ENCODE measurements around the gene RNF43. TPM values are rescaled to one million over a fixed set of nuclear protein-coding genes. Genes with fewer than 3 reads are reported as not detected.

RNF43 gene
- total and polyA plus RNA-seq, 2 of the 13 experiments (the other 11 are each of a cell fraction or from before 2014, with no cell fraction given) = 31.0 to 53.4 TPM

- TF ChIP-seq MAFG (CRISPR knock-in tag; IDR thresholded peaks at IDR 0.05) = no peak
- TF ChIP-seq TOPORS (CRISPR knock-in tag; IDR thresholded peaks at IDR 0.05) = no peak
- TF ChIP-seq CSRNP1 (CRISPR knock-in tag; IDR thresholded peaks at IDR 0.05) = no peak; the same call in 1 of the 2 replicates
- TF ChIP-seq ZC3H13 (CRISPR knock-in tag; IDR thresholded peaks at IDR 0.05) = peak; percentile 47; the same call in 1 of the 2 replicates
- peak; percentile 28; the same call in 1 of the 2 replicates for TF ChIP-seq POLR2AphosphoS5 (IDR thresholded peaks at IDR 0.05; ENCODE audit: low read depth, low read length)
- peak; percentile 76; the same call in 1 of the 2 replicates for TF ChIP-seq ZNF768 (CRISPR knock-in tag; IDR thresholded peaks at IDR 0.05)
- TF ChIP-seq MIXL1 (CRISPR knock-in tag; IDR thresholded peaks at IDR 0.05) = no peak
- TF ChIP-seq ZNF512B (CRISPR knock-in tag; IDR thresholded peaks at IDR 0.05; ENCODE audit: borderline replicate concordance) = 0 out of 2 replicates have a peak, but pooled peaks have one; percentile 95
- TF ChIP-seq TCF12 (IDR thresholded peaks at IDR 0.05) = no peak
- TF ChIP-seq TCF12 (CRISPR knock-in tag; IDR thresholded peaks at IDR 0.05) = no peak
- no peak for TF ChIP-seq ATAD3A (CRISPR knock-in tag; IDR thresholded peaks at IDR 0.05)
- TF ChIP-seq BRF2 (CRISPR knock-in tag; IDR thresholded peaks at IDR 0.05) = no peak
- peak; percentile 14; the same call in 1 of the 2 replicates for TF ChIP-seq PATZ1 (CRISPR knock-in tag; IDR thresholded peaks at IDR 0.05)
- TF ChIP-seq ZNF138 (CRISPR knock-in tag; IDR thresholded peaks at IDR 0.05; ENCODE audit: low read depth) = no peak
- no peak for TF ChIP-seq SIN3B (IDR thresholded peaks at IDR 0.05; ENCODE audit: low read length)
- TF ChIP-seq DNMT1 (CRISPR knock-in tag; IDR thresholded peaks at IDR 0.05) = no peak
- TF ChIP-seq RXRA (CRISPR knock-in tag; IDR thresholded peaks at IDR 0.05) = no peak
These were observed 1.8 kb downstream of the RNF43 start (continued) for GRCh38 chr17:58415371-58416055.
